ENCODE results near the gene NBEA. TPM values are rescaled to one million over a fixed set of nuclear protein-coding genes. Genes with fewer than 3 reads are reported as not detected.

The NBEA gene
- total RNA-seq, 1 experiment from 2014 or later: 4.1 TPM

DNA sequence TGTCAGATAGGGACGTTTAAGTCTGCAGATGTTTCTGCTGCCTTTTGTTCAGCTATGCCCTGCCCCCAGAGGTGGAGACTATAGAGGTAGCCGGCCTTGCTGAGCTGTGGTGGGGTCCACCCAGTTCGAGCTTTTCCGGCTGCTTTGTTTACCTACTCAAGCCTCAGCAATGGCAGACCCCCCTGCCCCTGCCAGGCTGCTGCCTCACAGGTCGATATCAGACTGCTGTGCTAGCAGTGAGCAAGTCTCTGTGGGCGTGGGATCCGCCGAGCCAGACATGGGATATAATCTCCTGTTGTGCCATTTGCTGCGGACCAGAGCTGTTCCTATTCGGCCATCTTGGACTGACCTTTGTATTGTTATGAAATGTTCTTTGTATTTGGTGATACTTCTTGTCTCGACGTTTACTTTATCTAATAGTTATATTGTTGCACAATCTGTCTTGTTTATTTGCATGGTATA lies 46.3 kb downstream of the NBEA start:
- Histone ChIP-seq H4K20me1 (ENCODE audit: insufficient read depth) (no peaks in the 10 kb centered on the region), H3K79me2 (ENCODE audit: insufficient read depth, low read length) (no peaks in the 10 kb centered on the region), H3K36me3 (ENCODE audit: control insufficient read depth in 1 of 2, insufficient read depth in 2 of 2, low read length in 2 of 2) (no peaks in the 10 kb centered on the region), H3K9ac (ENCODE audit: low read length) (no peak overlapping the region), H3K4me1 (ENCODE audit: control insufficient read depth in 1 of 2, insufficient read depth in 2 of 2, low read length in 2 of 2) (no peaks in the 10 kb centered on the region), H2AFZ (ENCODE audit: low read depth, low read length, poor library complexity, severe bottlenecking) (no peak overlapping the region), H3K4me3 (replicated peaks in 1 of 2; ENCODE audit: low read depth in 1 of 2, low read length in 2 of 2) (no peak overlapping the region), H3K27ac (ENCODE audit: low read depth, low read length) (no peak overlapping the region), H3K9me3 (ENCODE audit: control insufficient read depth in 1 of 2, insufficient read depth in 1 of 2, low read depth in 1 of 2, low read length in 2 of 2) (peaks cover 4 to 6% of the 10 kb centered on the region in 2 experiments; a peak in 1 of 4 replicates), H3K9me2 (ENCODE audit: insufficient read depth) (no peaks in the 10 kb centered on the region), H3K4me2 (ENCODE audit: low read length) (no peak overlapping the region), H3K27me3 (ENCODE audit: insufficient read depth, low read length) (no peaks in the 10 kb centered on the region)
- CTCF ChIA-PET: no interaction called here
- POLR2A ChIA-PET: no interaction called here
- ATAC-seq: no peak
- TF ChIP-seq, protein P1, sequence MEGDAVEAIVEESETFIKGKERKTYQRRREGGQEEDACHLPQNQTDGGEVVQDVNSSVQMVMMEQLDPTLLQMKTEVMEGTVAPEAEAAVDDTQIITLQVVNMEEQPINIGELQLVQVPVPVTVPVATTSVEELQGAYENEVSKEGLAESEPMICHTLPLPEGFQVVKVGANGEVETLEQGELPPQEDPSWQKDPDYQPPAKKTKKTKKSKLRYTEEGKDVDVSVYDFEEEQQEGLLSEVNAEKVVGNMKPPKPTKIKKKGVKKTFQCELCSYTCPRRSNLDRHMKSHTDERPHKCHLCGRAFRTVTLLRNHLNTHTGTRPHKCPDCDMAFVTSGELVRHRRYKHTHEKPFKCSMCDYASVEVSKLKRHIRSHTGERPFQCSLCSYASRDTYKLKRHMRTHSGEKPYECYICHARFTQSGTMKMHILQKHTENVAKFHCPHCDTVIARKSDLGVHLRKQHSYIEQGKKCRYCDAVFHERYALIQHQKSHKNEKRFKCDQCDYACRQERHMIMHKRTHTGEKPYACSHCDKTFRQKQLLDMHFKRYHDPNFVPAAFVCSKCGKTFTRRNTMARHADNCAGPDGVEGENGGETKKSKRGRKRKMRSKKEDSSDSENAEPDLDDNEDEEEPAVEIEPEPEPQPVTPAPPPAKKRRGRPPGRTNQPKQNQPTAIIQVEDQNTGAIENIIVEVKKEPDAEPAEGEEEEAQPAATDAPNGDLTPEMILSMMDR (IDR thresholded peaks at IDR 0.05 in 2 of 3, conservative IDR thresholded peaks at IDR 0.05 in 1 of 3; ENCODE audit: borderline replicate concordance in 1 of 3, insufficient read depth in 1 of 3, low read depth in 2 of 3, low read length in 2 of 3): no peak
- no peak for TF ChIP-seq CBX3 (IDR thresholded peaks at IDR 0.05; ENCODE audit: low read depth)
- no peak for TF ChIP-seq SP1 (IDR thresholded peaks at IDR 0.05; ENCODE audit: low read depth)
- TF ChIP-seq POLR2AphosphoS5 (IDR thresholded peaks at IDR 0.05; ENCODE audit: low read depth, low read length): no peak
- TF ChIP-seq, protein P2, sequence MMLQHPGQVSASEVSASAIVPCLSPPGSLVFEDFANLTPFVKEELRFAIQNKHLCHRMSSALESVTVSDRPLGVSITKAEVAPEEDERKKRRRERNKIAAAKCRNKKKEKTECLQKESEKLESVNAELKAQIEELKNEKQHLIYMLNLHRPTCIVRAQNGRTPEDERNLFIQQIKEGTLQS (IDR thresholded peaks at IDR 0.05): no peak
- TF ChIP-seq, protein P3, sequence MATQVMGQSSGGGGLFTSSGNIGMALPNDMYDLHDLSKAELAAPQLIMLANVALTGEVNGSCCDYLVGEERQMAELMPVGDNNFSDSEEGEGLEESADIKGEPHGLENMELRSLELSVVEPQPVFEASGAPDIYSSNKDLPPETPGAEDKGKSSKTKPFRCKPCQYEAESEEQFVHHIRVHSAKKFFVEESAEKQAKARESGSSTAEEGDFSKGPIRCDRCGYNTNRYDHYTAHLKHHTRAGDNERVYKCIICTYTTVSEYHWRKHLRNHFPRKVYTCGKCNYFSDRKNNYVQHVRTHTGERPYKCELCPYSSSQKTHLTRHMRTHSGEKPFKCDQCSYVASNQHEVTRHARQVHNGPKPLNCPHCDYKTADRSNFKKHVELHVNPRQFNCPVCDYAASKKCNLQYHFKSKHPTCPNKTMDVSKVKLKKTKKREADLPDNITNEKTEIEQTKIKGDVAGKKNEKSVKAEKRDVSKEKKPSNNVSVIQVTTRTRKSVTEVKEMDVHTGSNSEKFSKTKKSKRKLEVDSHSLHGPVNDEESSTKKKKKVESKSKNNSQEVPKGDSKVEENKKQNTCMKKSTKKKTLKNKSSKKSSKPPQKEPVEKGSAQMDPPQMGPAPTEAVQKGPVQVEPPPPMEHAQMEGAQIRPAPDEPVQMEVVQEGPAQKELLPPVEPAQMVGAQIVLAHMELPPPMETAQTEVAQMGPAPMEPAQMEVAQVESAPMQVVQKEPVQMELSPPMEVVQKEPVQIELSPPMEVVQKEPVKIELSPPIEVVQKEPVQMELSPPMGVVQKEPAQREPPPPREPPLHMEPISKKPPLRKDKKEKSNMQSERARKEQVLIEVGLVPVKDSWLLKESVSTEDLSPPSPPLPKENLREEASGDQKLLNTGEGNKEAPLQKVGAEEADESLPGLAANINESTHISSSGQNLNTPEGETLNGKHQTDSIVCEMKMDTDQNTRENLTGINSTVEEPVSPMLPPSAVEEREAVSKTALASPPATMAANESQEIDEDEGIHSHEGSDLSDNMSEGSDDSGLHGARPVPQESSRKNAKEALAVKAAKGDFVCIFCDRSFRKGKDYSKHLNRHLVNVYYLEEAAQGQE (IDR thresholded peaks at IDR 0.05; ENCODE audit: low read depth): no peak
- TF ChIP-seq CEBPB (IDR thresholded peaks at IDR 0.05; ENCODE audit: low read depth): no peak
- no peak for TF ChIP-seq POLR2A (IDR thresholded peaks at IDR 0.05; ENCODE audit: borderline replicate concordance, extremely low read depth, insufficient read depth, insufficient read length)
- no peak for TF ChIP-seq YY1 (IDR thresholded peaks at IDR 0.05; ENCODE audit: extremely low read depth, insufficient replicate concordance, low read depth, low read length)
- no TSS peak for BruUV-seq (replicated peaks)
- intact Hi-C loops (cut with micrococcal nuclease): no loop called here
- RAD21 ChIA-PET (ENCODE audit: low non-redundant PET in 1 of 2, low total read pairs in 2 of 2, uncharacterized antibody in 2 of 2, unreplicated experiment in 2 of 2): no interaction called here
- DNase-seq (ENCODE audit: low read depth, low spot score): no peak
